Measurements from ENCODE around the gene MRPL44.

DNA sequence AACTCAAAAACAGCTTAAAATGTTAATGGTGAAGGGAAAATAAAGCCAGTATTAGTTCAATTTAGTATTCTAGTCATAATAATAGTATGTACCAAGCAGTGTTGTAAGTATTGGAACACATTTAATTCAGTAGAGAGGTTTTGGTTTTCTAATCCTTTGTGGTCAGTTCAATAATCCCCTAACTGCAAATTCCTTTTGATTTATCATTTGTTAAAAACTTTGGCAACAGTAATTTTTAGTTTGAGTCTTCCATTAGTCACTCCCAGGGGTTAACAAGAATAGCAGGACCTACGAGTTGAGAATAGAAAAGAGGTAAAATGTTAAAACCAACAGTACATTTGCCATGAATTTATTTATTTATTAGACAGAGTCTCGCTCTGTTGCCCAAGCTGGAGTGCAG, 10.7 kb downstream of the MRPL44 start:
- TF ChIP-seq, protein P1, sequence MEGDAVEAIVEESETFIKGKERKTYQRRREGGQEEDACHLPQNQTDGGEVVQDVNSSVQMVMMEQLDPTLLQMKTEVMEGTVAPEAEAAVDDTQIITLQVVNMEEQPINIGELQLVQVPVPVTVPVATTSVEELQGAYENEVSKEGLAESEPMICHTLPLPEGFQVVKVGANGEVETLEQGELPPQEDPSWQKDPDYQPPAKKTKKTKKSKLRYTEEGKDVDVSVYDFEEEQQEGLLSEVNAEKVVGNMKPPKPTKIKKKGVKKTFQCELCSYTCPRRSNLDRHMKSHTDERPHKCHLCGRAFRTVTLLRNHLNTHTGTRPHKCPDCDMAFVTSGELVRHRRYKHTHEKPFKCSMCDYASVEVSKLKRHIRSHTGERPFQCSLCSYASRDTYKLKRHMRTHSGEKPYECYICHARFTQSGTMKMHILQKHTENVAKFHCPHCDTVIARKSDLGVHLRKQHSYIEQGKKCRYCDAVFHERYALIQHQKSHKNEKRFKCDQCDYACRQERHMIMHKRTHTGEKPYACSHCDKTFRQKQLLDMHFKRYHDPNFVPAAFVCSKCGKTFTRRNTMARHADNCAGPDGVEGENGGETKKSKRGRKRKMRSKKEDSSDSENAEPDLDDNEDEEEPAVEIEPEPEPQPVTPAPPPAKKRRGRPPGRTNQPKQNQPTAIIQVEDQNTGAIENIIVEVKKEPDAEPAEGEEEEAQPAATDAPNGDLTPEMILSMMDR (IDR thresholded peaks at IDR 0.05) = no peak
- no peak for TF ChIP-seq POLR2A (IDR thresholded peaks at IDR 0.05)
